NCI-H2107 (cell line): ENCODE measurements around the gene WDR75.
"Not testable (repeated sequence)": the region's sequence is repeated elsewhere in the genome, so short reads cannot be mapped to it uniquely, and the experiment has no call there.

ENCODE experiments used
- DNase-seq: peaks from one replicate; lab custom pipeline; 2025; lab: John Stamatoyannopoulos, UW

WDR75 gene

GRCh38 chr2:189441709-189442074 is 418 bp downstream of the WDR75 start:
- no peak for DNase-seq

- no peak for DNase-seq
Observed at GRCh38 chr2:189442468-189442867, 1.2 kb downstream of the WDR75 start.

- no peak for DNase-seq
Observed at GRCh38 chr2:189444322-189444721, 3.0 kb downstream of the WDR75 start.

GRCh38 chr2:189446780-189447179 is 5.5 kb downstream of the WDR75 start:
- DNase-seq = no peak

GRCh38 chr2:189454009-189454408 is 12.7 kb downstream of the WDR75 start:
- DNase-seq = no peak

GRCh38 chr2:189465076-189465475 is 23.8 kb downstream of the WDR75 start:
- no peak for DNase-seq

- DNase-seq = no peak
Observed at GRCh38 chr2:189465478-189465877, 24.2 kb downstream of the WDR75 start.

GRCh38 chr2:189466046-189466445 is 24.8 kb downstream of the WDR75 start:
- DNase-seq = no peak

- no peak for DNase-seq
Observed at GRCh38 chr2:189466656-189467055, 25.4 kb downstream of the WDR75 start.

- no peak for DNase-seq
Observed at GRCh38 chr2:189467160-189467559, 25.9 kb downstream of the WDR75 start.

GRCh38 chr2:189467593-189467992 is 26.3 kb downstream of the WDR75 start:
- no peak for DNase-seq

- no peak for DNase-seq
Observed at GRCh38 chr2:189474526-189474925, 33.3 kb downstream of the WDR75 start.

GRCh38 chr2:189477756-189478155 is 36.5 kb downstream of the WDR75 start:
- no peak for DNase-seq

GRCh38 chr2:189478289-189478688 is 37.0 kb downstream of the WDR75 start:
- not testable (repeated sequence) for DNase-seq

GRCh38 chr2:189481071-189481470 is 39.8 kb downstream of the WDR75 start:
- no peak for DNase-seq

GRCh38 chr2:189483571-189483970 is 42.3 kb downstream of the WDR75 start:
- no peak for DNase-seq

GRCh38 chr2:189483980-189484740 is 42.9 kb downstream of the WDR75 start:
- no peak for DNase-seq

- no peak for DNase-seq
Observed at GRCh38 chr2:189485146-189485545, 43.9 kb downstream of the WDR75 start.

- no peak for DNase-seq
Observed at GRCh38 chr2:189486237-189486770, 45.0 kb downstream of the WDR75 start.

- no peak for DNase-seq
Observed at GRCh38 chr2:189487283-189488007, 46.2 kb downstream of the WDR75 start.

- no peak for DNase-seq
Observed at GRCh38 chr2:189488008-189488310, 46.7 kb downstream of the WDR75 start.

- no peak for DNase-seq
Observed at GRCh38 chr2:189492451-189492850, 51.2 kb downstream of the WDR75 start.

- DNase-seq = no peak
Observed at GRCh38 chr2:189498205-189498604, 56.9 kb downstream of the WDR75 start.

- no peak for DNase-seq
Observed at GRCh38 chr2:189499137-189499536, 57.9 kb downstream of the WDR75 start.
